PFSK-1 (cell line): ENCODE data around the gene GBE1.

ENCODE experiments used
- FOXP2 ChIP-seq: optimal IDR thresholded peaks from 2 replicates; pipeline ENCODE3; 2011; ENCODE audit warnings: borderline replicate concordance, control low read depth, inconsistent platforms; ENCODE audit not compliant: insufficient read depth; ENCODE audit errors: extremely low read length, extremely low read depth
- POLR2AphosphoS5 ChIP-seq: IDR thresholded peaks from 2 replicates; pipeline ENCODE4 v1.6.1; 2012; ENCODE audit warnings: low read depth, mild to moderate bottlenecking, control low read depth, low read length, moderate library complexity
- SIN3A ChIP-seq: IDR thresholded peaks from 2 replicates; pipeline ENCODE4 v1.6.1; 2012; ENCODE audit warnings: mild to moderate bottlenecking, low read length, moderate library complexity, borderline replicate concordance; ENCODE audit not compliant: insufficient read depth
- TAF1 ChIP-seq: IDR thresholded peaks from 2 replicates; pipeline ENCODE4 v1.6.1; 2012; ENCODE audit warnings: low read length, control low read depth, borderline replicate concordance; ENCODE audit not compliant: insufficient read depth
- TF ChIP-seq, protein P1 (sequence below), 2 experiments: IDR thresholded peaks; 2 replicates each; pipeline versions ENCODE4 v1.6.1 to v1.8.0; 2011 to 2012; ENCODE audit warnings: low read depth in 2 of 2, low read length in 2 of 2, control low read depth in 1 of 2, inconsistent platforms in 1 of 2, mild to moderate bottlenecking in 1 of 2, moderate library complexity in 1 of 2; ENCODE audit not compliant: insufficient read depth in 1 of 2

The GBE1 gene

DNA sequence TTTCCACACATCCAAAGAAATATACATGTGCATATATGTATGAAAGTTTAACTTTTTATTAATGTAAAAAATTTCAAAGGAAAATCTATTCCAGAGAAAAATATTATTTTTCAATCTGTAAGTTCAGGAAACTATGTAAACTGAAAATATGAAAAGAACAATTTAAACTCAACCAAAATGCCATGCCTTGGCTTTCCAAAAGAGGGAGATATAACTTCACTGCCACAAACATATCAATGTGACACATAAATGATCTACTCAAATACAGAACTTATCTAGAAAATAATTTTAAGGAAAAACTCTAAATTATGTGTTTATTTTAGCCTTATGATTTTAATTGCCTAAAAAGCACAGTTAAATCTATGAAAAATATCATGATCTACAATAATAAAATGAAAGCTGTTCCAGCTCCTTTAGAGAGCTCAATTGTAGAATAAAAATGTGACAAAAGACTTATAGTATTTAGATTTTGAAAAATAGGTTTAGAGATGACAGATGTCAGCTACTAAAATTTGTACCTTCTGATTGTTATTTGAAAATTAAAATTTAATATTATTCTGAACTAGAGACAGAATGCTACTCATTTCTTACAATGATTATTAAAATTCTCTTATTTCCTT lies 94.8 kb downstream of the GBE1 start:
- no peak for TF ChIP-seq TAF1
- TF ChIP-seq POLR2AphosphoS5: no peak
- TF ChIP-seq FOXP2: no peak
- TF ChIP-seq, protein P1, sequence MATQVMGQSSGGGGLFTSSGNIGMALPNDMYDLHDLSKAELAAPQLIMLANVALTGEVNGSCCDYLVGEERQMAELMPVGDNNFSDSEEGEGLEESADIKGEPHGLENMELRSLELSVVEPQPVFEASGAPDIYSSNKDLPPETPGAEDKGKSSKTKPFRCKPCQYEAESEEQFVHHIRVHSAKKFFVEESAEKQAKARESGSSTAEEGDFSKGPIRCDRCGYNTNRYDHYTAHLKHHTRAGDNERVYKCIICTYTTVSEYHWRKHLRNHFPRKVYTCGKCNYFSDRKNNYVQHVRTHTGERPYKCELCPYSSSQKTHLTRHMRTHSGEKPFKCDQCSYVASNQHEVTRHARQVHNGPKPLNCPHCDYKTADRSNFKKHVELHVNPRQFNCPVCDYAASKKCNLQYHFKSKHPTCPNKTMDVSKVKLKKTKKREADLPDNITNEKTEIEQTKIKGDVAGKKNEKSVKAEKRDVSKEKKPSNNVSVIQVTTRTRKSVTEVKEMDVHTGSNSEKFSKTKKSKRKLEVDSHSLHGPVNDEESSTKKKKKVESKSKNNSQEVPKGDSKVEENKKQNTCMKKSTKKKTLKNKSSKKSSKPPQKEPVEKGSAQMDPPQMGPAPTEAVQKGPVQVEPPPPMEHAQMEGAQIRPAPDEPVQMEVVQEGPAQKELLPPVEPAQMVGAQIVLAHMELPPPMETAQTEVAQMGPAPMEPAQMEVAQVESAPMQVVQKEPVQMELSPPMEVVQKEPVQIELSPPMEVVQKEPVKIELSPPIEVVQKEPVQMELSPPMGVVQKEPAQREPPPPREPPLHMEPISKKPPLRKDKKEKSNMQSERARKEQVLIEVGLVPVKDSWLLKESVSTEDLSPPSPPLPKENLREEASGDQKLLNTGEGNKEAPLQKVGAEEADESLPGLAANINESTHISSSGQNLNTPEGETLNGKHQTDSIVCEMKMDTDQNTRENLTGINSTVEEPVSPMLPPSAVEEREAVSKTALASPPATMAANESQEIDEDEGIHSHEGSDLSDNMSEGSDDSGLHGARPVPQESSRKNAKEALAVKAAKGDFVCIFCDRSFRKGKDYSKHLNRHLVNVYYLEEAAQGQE (IDR thresholded peaks at IDR 0.05; ENCODE audit: insufficient read depth in 1 of 2, low read depth in 2 of 2, low read length in 2 of 2): no peak
- no peak for TF ChIP-seq SIN3A

DNA sequence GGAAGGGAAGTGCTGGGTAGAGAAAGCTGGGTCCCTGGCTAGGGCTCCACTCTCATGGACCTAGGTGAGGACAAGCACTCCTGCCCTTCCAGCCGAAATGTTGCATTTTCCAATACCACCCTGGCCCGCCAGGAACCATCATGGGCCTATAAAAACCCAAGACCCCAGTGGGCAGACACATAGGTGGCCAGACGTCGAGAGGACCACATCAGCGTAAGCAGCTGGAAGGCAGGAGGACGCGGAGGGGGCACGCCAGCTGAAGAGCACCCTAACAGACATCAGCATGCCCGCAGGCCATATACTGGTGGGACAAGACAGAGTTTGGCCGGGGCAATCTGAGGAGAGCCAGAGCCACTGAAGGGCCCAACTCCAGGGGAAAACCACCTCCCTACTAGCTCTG lies 98.3 kb downstream of the GBE1 start:
- TF ChIP-seq POLR2AphosphoS5: no peak
- no peak for TF ChIP-seq SIN3A
- TF ChIP-seq, protein P1 (IDR thresholded peaks at IDR 0.05; ENCODE audit: insufficient read depth in 1 of 2, low read depth in 2 of 2, low read length in 2 of 2): no peak
- TF ChIP-seq TAF1: no peak
- no peak for TF ChIP-seq FOXP2

DNA sequence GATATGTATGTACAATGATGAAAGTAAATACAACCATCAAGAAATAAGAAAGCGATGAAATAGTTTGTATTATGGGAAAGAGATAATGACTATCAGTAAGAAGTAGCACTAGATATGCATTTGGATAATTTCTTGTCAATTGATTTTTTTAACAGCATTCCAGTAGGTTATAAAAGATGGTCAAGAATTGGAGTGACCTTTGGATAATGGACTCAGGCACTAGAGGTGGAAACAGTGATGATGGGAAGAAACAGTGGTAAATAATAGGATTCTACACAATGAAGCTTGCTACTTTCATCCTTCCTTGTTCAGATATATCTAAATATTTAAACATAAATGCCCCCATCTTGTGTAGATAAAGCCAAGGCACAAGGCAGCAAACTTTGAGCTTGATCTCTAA lies 101.4 kb downstream of the GBE1 start:
- TF ChIP-seq POLR2AphosphoS5 (no peak), TAF1 (no peak), FOXP2 (no peak), SIN3A (no peak)
- TF ChIP-seq, protein P1 (IDR thresholded peaks at IDR 0.05; ENCODE audit: insufficient read depth in 1 of 2, low read depth in 2 of 2, low read length in 2 of 2): no peak

DNA sequence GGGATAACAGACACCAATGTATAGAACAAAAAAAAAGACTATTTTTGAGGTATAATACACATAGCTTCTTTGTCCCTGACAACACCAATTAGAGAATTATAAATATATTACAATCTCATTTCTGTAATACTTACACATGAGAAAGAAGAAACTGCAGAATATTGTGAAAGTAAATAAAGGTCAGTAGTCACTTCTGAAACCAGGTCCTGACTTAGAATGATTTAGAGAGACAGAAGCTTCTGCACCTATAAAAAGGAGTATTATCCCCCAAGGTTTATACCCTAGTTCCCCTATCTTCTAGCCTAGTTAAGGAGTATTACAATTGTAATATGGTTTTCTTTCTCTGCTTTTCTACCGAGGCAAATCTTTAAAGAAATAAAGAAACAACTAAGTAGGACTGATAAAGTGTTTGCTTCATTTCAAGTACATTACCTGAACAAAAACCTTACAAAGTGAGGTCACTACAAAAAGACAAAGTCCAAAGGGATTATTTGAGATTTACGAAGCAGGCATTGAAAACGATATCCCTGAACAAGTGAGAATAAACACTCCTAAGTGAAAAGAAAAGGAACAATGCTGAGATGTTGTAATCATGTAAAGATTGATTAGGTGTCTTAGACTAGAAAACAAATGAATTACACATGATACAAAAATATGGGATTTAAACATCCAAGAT lies 103.0 kb downstream of the GBE1 start:
- TF ChIP-seq SIN3A: no peak
- TF ChIP-seq, protein P1 (IDR thresholded peaks at IDR 0.05; ENCODE audit: insufficient read depth in 1 of 2, low read depth in 2 of 2, low read length in 2 of 2): no peak
- TF ChIP-seq POLR2AphosphoS5: no peak
- no peak for TF ChIP-seq FOXP2
- TF ChIP-seq TAF1: no peak

DNA sequence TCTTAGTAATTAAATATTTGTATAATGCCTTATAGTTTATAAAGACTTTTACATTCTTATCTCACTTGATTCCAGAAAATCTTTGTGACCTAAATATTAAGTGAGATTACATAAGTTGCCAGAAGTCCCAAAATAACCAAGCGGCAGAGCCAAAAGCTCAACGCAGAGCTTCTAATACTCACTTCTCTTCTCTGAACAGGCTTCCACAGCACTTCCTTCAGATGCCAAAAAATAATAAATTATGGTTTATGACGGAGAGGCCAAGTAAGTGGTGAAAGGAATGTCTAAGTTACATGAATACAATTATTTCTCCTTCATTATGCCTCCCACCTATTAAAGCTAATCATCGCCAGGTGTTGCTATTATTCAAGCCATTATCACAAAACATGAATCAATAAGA lies 110.3 kb downstream of the GBE1 start:
- no peak for TF ChIP-seq POLR2AphosphoS5
- TF ChIP-seq, protein P1 (IDR thresholded peaks at IDR 0.05; ENCODE audit: insufficient read depth in 1 of 2, low read depth in 2 of 2, low read length in 2 of 2): no peak
- TF ChIP-seq SIN3A: no peak
- TF ChIP-seq TAF1: no peak
- TF ChIP-seq FOXP2: no peak
